Muscle layer of duodenum (tissue), 2 donors: Measurements from ENCODE around the gene RPP14.

ENCODE experiments used
- H3K27ac ChIP-seq: one replicate; pipeline ENCODE4 v1.7.0; 2013; ENCODE audit warnings: mild to moderate bottlenecking, low read length
- H3K27me3 ChIP-seq: one replicate; pipeline ENCODE4 v1.7.0; 2013; ENCODE audit warnings: low read depth, mild to moderate bottlenecking, control low read depth, low read length
- H3K36me3 ChIP-seq, 2 donors: one replicate each; pipeline ENCODE4 v1.7.0; 2013; ENCODE audit warnings: low read length in 2 of 2, control low read depth in 1 of 2, mild to moderate bottlenecking in 1 of 2; ENCODE audit not compliant: insufficient read depth in 2 of 2, control insufficient read depth in 1 of 2
- H3K4me1 ChIP-seq, 2 donors: one replicate each; pipeline ENCODE4 v1.7.0; 2013; ENCODE audit warnings: low read length in 2 of 2, mild to moderate bottlenecking in 2 of 2, control low read depth in 1 of 2, moderate library complexity in 1 of 2; ENCODE audit not compliant: insufficient read depth in 2 of 2, control insufficient read depth in 1 of 2
- H3K4me3 ChIP-seq, 2 donors: one replicate each; pipeline ENCODE4 v1.7.0; 2013; ENCODE audit warnings: low read length in 2 of 2, low read depth in 1 of 2, mild to moderate bottlenecking in 1 of 2
- H3K9me3 ChIP-seq, 2 donors: one replicate each; pipeline ENCODE4 v1.7.0; 2013; ENCODE audit warnings: low read length in 2 of 2, control low read depth in 1 of 2, mild to moderate bottlenecking in 1 of 2; ENCODE audit not compliant: control insufficient read depth in 1 of 2
- donor health status: healthy.

Gene RPP14

DNA sequence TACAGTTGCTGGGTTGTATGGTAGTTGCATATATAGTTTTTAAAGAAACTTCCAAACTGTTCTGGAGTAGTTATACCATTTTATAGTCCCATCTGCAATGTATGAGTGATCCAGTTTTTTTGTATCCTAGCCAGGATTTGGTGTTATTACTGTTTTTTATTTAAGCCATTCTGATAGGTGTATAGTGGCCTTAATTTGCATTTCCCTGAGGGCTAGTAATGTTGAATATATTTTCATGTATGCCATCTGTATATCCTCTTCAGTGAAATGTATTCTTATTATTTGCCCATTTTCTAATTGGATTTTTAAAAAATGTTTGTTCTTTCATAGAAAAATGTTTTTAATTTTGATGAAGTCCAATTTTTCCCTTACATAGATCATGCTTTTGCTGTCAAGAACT is 55.8 kb downstream of the RPP14 start:
- Histone ChIP-seq H3K27ac (no peak overlapping the region), H3K4me3 (no peak overlapping the region), H3K36me3 (no peaks in the 10 kb centered on the region), H3K4me1 (peaks cover 0 to 4% of the 10 kb centered on the region in 2 donors), H3K27me3 (no peaks in the 10 kb centered on the region), H3K9me3 (no peaks in the 10 kb centered on the region)

DNA sequence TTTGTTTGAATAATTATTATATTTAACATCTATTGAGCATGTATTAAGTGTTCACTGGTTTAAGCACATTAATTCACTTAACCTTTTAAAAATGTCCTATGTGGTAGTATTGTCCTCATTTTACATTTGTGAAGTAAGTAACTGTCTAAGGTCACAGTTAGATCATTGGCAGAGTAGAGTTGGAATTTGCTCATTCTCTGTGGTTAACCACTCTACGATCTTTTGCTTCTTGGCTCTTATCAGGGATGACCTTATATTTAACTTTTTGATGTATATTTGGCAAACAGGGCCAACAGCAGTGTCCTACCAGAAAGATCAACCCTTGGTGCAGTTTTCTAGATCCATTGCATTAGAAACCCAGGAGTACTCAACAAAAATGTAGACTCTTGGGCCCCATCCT is 60.7 kb downstream of the RPP14 start:
- H3K4me1 ChIP-seq = no peaks in the 10 kb centered on the region
- no peaks in the 10 kb centered on the region for H3K27me3 ChIP-seq
- H3K36me3 ChIP-seq = peaks cover 0 to 7% of the 10 kb centered on the region in 2 donors
- H3K4me3 ChIP-seq = no peak overlapping the region
- H3K27ac ChIP-seq = no peak overlapping the region
- no peaks in the 10 kb centered on the region for H3K9me3 ChIP-seq

DNA sequence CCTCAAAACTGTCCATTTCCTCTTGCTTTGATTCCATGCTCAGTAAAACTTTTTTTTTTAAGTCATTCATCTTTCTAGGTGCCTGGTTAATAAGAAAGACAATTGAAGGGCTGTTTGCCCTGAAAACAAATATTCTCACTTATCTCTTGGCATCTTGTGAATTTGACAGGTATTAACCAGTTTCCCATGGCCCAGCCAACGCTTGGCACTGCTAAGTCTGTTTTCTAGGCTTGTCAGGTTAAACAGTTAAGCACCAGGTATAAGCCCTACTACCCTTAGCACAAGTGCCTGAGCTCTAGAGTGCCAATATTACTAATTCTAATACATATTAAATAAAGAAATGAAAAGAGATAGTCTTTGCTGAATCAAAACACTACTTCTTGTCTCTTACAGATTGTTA is 63.0 kb downstream of the RPP14 start:
- no peak overlapping the region for H3K4me3 ChIP-seq
- H3K27me3 ChIP-seq = no peaks in the 10 kb centered on the region
- H3K4me1 ChIP-seq = no peaks in the 10 kb centered on the region
- peaks cover 0 to 7% of the 10 kb centered on the region in 2 donors for H3K36me3 ChIP-seq
- no peaks in the 10 kb centered on the region for H3K9me3 ChIP-seq
- H3K27ac ChIP-seq = no peak overlapping the region
